Upper lobe of left lung (tissue), 6 donors: Measurements from ENCODE around the gene PNPO. TPM values are rescaled to one million over a fixed set of nuclear protein-coding genes. Genes with fewer than 3 reads are reported as not detected.
A peak's percentile ranks its signal among the peaks of the same experiment; 100 is the strongest.

Experiments
- ATAC-seq, 2 donors: fragments of 200-7000 bp; cut with Tn5 transposase; one replicate each; pipeline ENCODE4 v1.9.1; 2022; ENCODE audit warnings: mild to moderate bottlenecking in 2 of 2, moderate library complexity in 2 of 2; ENCODE audit not compliant: low FRiP score in 2 of 2
- DNase-seq, 2 donors: peaks; one replicate each; pipeline ENCODE4 v3.0.0-alpha.2; 2019 to 2020
- H3K27ac ChIP-seq, 4 donors: fragments of 200-600 bp; sonication (generic); one replicate each; pipeline ENCODE4 v1.5.1; 2016 to 2019
- H3K27me3 ChIP-seq, 4 donors: fragments of 200-600 bp; sonication (generic); one replicate each; pipeline ENCODE4 v1.5.1; 2017 to 2019
- H3K36me3 ChIP-seq, 4 donors: fragments of 200-600 bp; sonication (generic); one replicate each; pipeline ENCODE4 v1.5.1; 2016 to 2019
- H3K4me1 ChIP-seq, 4 donors: fragments of 200-600 bp; sonication (generic); one replicate each; pipeline ENCODE4 v1.5.1; 2018 to 2019
- H3K4me3 ChIP-seq, 4 donors: fragments of 200-600 bp; sonication (generic); one replicate each; pipeline ENCODE4 v1.5.1; 2017 to 2019; ENCODE audit warnings: mild to moderate bottlenecking in 2 of 4, moderate library complexity in 1 of 4
- H3K9me3 ChIP-seq, 4 donors: fragments of 200-600 bp; sonication (generic); one replicate each; pipeline ENCODE4 v1.5.1; 2018 to 2019
- EP300 ChIP-seq, 4 donors: sonication (generic); formaldehyde crosslinking; IDR thresholded peaks; one replicate each; pipeline ENCODE4 v1.5.1; 2017; ENCODE audit warnings: antibody characterized with exemption in 4 of 4, control low read depth in 2 of 4
- POLR2A ChIP-seq, 4 donors: fragments of 450-650 bp; IDR thresholded peaks; one replicate each; pipeline ENCODE4 v1.5.1; 2016 to 2017; ENCODE audit warnings: antibody characterized with exemption in 4 of 4, mild to moderate bottlenecking in 2 of 4
- POLR2AphosphoS5 ChIP-seq, 2 donors: sonication (generic); formaldehyde crosslinking; IDR thresholded peaks; one replicate each; pipeline ENCODE4 v1.5.1; 2017; ENCODE audit warnings: antibody characterized with exemption in 2 of 2
- WGBS, 2 donors: methylation state at CpG; one replicate each; pipeline ENCODE4 v1.1.5; 2017 to 2018; 5-methylcytosine and 5-hydroxymethylcytosine counted together
- total RNA-seq, 6 donors: library from RNA; depleted of rRNA in 4 of 6; stranded (reverse); fragments of >200 nt in 4 of 6; gene quantifications; one replicate each; pipeline versions ENCODE4 v1.1.0 to v1.2.1, GENCODE V29; 2016 to 2021
- TF ChIP-seq, protein P1 (sequence below), 6 experiments: fragments of 450-650 bp in 4 of 6; fragments of 200-600 bp in 2 of 6; sonication (generic) in 2 of 6; IDR thresholded peaks; one replicate each; pipeline ENCODE4 v1.5.1; 2016 to 2019; ENCODE audit warnings: antibody characterized with exemption in 6 of 6
- donor health status: DM: no; HTN: no; CAD: no; lungs with moderate emphysema.
- donor health status: DM: no; HTN: yes; CAD: no; lungs with severe emphysema.

The PNPO gene
- total RNA-seq, 6 donors from 2014 or later, result 16.2 to 40.2 (median 28.7) TPM

DNA sequence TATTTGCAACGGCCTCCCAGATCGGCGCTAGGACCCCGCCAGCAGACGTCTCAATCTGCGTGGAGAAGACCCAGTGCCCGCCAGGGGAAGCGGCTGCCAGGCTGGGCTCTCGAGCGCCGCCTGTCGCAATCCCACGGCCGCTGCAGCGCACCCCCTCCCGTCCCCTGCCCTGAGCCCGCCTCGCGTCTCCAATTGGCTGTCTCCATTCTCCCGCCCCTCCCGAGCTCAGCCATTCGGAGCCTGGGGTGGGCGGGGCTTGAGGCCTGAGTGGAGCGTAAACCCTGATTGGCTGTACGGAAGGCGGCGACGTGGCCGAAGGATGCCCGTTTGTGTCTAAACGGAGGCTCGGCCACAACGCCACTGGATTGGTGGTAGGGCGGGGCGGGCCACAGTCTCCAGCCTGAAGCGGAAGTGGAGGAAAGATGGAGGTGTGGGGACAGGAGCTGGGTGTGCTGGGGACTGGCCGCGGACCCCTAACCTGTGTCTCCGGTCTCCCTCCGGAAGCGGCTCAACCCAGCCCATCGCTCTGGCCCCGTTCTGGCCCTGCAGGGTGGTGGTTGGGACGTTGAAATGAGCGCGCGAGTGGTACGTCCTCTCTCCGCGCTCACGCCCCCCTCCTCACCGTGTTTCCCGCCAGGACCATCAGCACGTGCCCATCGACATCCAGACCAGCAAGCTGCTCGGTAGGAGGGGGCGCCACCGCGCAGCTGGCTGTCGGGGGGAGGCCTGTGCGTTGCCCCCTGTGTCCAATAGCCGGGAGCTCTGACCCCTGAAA lies 29.5 kb downstream of the PNPO start, which contains the start of gene CDK5RAP3:
Gene CDK5RAP3, plus strand, starts transcription at position 389 of the 775 bp plus-strand sequence. Its CDS starts 34 bp downstream, at position 423.
- Histone ChIP-seq H3K27me3 (no peaks in the 10 kb centered on the region), H3K4me3 (peak within 1 kb of the TSS; percentile 74 to 98 (median 94)), H3K9me3 (no peaks in the 10 kb centered on the region), H3K4me1 (peaks cover 14 to 22% (median 18%) of the 10 kb centered on the region in 4 donors), H3K27ac (peak within 1 kb of the TSS; percentile 37 to 97 (median 91)), H3K36me3 (peaks cover 17 to 26% (median 25%) of the 10 kb centered on the region in 4 donors)
- TF ChIP-seq POLR2AphosphoS5 (IDR thresholded peaks at IDR 0.05) (peak; percentile 66 to 88), POLR2A (IDR thresholded peaks at IDR 0.05) (peak in 2 of 4 donors; percentile 49 to 87), EP300 (IDR thresholded peaks at IDR 0.05) (peak in 1 of 4 donors; percentile 30)
- TF ChIP-seq, protein P1, sequence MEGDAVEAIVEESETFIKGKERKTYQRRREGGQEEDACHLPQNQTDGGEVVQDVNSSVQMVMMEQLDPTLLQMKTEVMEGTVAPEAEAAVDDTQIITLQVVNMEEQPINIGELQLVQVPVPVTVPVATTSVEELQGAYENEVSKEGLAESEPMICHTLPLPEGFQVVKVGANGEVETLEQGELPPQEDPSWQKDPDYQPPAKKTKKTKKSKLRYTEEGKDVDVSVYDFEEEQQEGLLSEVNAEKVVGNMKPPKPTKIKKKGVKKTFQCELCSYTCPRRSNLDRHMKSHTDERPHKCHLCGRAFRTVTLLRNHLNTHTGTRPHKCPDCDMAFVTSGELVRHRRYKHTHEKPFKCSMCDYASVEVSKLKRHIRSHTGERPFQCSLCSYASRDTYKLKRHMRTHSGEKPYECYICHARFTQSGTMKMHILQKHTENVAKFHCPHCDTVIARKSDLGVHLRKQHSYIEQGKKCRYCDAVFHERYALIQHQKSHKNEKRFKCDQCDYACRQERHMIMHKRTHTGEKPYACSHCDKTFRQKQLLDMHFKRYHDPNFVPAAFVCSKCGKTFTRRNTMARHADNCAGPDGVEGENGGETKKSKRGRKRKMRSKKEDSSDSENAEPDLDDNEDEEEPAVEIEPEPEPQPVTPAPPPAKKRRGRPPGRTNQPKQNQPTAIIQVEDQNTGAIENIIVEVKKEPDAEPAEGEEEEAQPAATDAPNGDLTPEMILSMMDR (IDR thresholded peaks at IDR 0.05), result peak; percentile 92 to 99 (median 98)
- WGBS, 2 donors, result 2% methylated on average over 21 to 59 of the region's 62 CpGs
- DNase-seq (peak; percentile 97 to 100), ATAC-seq (peak; percentile 99 to 100)

DNA sequence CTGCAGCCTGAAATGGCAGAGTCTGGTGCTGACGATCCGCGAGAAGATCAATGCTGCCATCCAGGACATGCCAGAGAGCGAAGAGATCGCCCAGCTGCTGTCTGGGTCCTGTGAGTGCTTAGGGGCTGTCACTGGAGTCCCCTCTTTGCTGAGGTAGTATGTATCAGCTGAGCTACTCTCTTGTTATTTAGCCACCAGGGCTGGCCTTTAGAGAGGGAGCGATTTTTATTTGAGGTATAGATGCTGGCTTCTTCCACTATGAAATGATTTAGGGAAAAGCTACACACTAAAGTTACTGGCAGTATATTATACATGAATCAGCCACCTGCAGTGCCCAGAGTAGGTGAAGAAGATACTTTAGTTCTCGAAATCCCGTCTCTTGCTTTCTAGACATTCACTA lies 32.2 kb downstream of the PNPO start:
- H3K9me3 ChIP-seq, result no peaks in the 10 kb centered on the region
- H3K4me3 ChIP-seq, result no peak overlapping the region
- H3K27ac ChIP-seq, result no peak overlapping the region
- ATAC-seq (no peak), DNase-seq (no peak)
- 94% methylated on average over 8 of the region's 8 CpGs for whole genome bisulfite sequencing, 2 donors
- TF ChIP-seq POLR2AphosphoS5 (IDR thresholded peaks at IDR 0.05), result no peak
- H3K27me3 ChIP-seq, result no peaks in the 10 kb centered on the region
- peaks cover 11 to 21% (median 14%) of the 10 kb centered on the region in 4 donors for H3K4me1 ChIP-seq
- peaks cover 24 to 52% (median 46%) of the 10 kb centered on the region in 4 donors for H3K36me3 ChIP-seq

DNA sequence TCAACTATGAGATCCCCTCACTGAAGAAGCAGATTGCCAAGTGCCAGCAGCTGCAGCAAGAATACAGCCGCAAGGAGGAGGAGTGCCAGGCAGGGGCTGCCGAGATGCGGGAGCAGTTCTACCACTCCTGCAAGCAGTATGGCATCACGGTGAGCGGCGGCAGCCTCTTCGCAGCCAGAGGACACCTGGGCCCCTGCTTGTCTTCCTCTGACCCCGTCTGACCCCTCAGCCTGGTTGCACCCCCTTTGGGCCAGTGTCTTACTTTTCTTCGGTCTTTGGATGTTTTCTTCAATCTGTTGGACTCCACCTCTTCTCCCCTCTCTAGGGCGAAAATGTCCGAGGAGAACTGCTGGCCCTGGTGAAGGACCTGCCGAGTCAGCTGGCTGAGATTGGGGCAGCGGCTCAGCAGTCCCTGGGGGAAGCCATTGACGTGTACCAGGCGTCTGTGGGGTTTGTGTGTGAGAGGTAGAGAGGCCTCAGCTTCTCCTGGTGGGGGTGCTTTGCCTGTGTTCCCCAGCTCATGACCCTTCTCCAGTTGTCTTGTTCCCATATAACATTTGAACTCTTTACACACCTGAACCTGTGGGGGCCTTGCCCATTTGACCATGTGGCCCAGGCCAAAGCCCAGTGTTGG lies 33.9 kb downstream of the PNPO start:
- no peak overlapping the region for H3K27ac ChIP-seq
- ATAC-seq (no peak), DNase-seq (no peak)
- H3K4me3 ChIP-seq, result no peak overlapping the region
- H3K4me1 ChIP-seq, result peaks cover 9 to 16% (median 11%) of the 10 kb centered on the region in 4 donors
- H3K36me3 ChIP-seq, result peaks cover 24 to 70% (median 62%) of the 10 kb centered on the region in 4 donors
- 81 to 86% methylated on average over 14 to 15 of the region's 15 CpGs for WGBS, 2 donors
- TF ChIP-seq POLR2A (IDR thresholded peaks at IDR 0.05) (no peak), EP300 (IDR thresholded peaks at IDR 0.05) (no peak), POLR2AphosphoS5 (IDR thresholded peaks at IDR 0.05) (no peak)
- TF ChIP-seq, protein P1 (IDR thresholded peaks at IDR 0.05), result no peak
- H3K9me3 ChIP-seq, result no peaks in the 10 kb centered on the region
- no peaks in the 10 kb centered on the region for H3K27me3 ChIP-seq

DNA sequence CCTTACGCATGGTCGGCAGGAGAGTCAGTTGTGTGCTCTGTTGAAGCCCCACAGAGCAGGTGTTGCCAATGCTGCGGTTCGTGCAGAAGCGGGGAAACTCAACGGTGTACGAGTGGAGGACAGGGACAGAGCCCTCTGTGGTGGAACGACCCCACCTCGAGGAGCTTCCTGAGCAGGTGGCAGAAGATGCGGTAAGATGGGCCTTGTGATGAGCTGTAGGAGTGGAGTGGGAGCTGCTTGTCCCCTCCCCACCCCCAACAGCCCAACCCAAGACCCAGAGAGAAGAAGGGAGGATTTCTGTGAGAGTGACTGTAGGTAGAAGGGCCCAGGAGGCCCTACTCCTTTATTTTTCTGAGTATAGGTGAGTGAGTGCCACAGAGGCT lies 34.4 kb downstream of the PNPO start:
- WGBS, 2 donors, result 90 to 96% methylated on average over 9 to 10 of the region's 10 CpGs
- H3K27ac ChIP-seq, result no peak overlapping the region
- H3K36me3 ChIP-seq, result peaks cover 24 to 75% (median 67%) of the 10 kb centered on the region in 4 donors
- DNase-seq (no peak), ATAC-seq (no peak)
- peaks cover 7 to 13% (median 10%) of the 10 kb centered on the region in 4 donors for H3K4me1 ChIP-seq
- TF ChIP-seq EP300 (IDR thresholded peaks at IDR 0.05) (no peak), POLR2A (IDR thresholded peaks at IDR 0.05) (no peak), POLR2AphosphoS5 (IDR thresholded peaks at IDR 0.05) (no peak)
- TF ChIP-seq, protein P1 (IDR thresholded peaks at IDR 0.05), result no peak
- no peaks in the 10 kb centered on the region for H3K27me3 ChIP-seq
- H3K9me3 ChIP-seq, result no peaks in the 10 kb centered on the region
- H3K4me3 ChIP-seq, result no peak overlapping the region

DNA sequence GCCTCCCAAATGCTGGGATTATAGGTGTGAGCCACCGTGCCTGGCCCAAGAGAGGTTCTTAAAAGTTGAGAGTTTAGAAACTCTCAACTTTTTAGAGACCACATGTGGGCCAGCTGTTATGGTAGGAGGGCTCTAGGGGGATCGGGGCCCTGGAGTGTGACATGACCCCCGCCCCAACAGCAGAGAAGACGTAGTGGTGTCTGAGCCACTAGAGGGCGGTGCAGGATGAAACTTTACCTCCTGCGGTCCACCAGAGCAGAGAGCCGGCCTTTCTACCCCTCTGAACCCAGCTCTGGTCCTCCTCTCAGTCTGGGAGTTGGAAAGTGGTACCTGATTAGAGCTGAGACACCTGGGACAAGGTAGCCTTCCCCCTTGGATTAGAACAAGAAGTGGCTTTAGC lies 37.0 kb downstream of the PNPO start:
- H3K27ac ChIP-seq, result no peak overlapping the region
- no peaks in the 10 kb centered on the region for H3K9me3 ChIP-seq
- peak in 1 of 2 donors; percentile 42 for DNase-seq
- H3K4me3 ChIP-seq, result no peak overlapping the region
- peak; percentile 65 to 70 for ATAC-seq
- peaks cover 31 to 100% (median 91%) of the 10 kb centered on the region in 4 donors for H3K36me3 ChIP-seq
- no peak for TF ChIP-seq EP300 (IDR thresholded peaks at IDR 0.05)
- TF ChIP-seq, protein P1 (IDR thresholded peaks at IDR 0.05), result peak; percentile 39 to 69 (median 60)
- H3K27me3 ChIP-seq, result no peaks in the 10 kb centered on the region
- peaks cover 0 to 6% (median 1%) of the 10 kb centered on the region in 4 donors for H3K4me1 ChIP-seq
- WGBS, 2 donors, result 34 to 50% methylated on average over 1 to 7 of the region's 7 CpGs
